T-helper 2 cell (primary cell): ENCODE results near the gene CYP2D6.
"Not testable (repeated sequence)": the region's sequence is repeated elsewhere in the genome, so short reads cannot be mapped to it uniquely, and the experiment has no call there.

Experiments
- DNase-seq, 5 experiments: peaks; one replicate each; pipeline versions ENCODE4 v3.0.0 to v3.0.0-alpha.2; 2012 to 2022

The CYP2D6 gene

GRCh38 chr22:42156598-42156997 lies 26.0 kb upstream of the CYP2D6 start:
- no peak for DNase-seq

DNA sequence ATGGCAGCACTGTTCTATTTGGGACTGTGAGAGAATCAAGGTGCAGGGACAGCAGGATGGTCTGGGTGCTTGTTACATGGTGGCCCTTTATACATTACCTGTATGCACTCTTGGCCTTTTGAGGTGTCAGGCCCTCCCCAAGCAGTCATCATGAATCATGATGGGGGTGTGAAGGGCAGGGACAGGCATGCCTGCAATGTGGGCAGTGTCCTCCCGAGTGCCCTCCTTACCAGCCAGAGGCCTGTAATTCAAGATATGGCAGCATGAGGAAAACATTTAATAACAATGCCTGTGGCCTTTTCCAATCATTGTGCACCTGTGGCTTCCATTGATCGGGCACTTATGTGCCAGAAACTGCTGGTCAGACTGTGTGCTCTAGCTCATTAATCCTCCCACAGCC lies 25.5 kb upstream of the CYP2D6 start:
- no peak for DNase-seq

DNA sequence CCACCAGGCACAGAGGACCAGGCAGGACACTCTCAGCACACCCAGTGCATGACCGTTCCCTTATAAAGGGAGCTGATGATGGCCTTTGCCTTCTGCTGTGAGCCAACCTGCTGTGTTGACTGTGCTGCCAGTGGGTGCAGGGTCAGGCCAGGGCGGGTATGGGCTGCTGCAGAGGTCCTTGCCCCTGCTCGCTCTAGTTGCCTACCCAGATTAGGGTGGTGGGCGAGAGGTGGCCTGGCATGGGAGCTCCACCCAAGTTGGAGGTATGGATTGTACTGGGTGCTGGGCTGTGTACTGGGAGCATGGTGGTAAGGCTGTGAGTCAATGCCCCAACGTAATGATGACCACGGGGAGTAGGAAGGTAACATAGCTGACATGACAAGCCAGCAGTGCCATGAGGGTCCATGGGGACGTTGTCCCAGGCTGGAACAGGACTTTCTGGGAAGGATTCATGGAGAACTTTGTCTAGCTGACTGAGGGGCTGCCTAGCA lies 24.5 kb upstream of the CYP2D6 start:
- DNase-seq: no peak

- DNase-seq: no peak
These were observed 23.9 kb upstream of the CYP2D6 start for GRCh38 chr22:42154293-42155052.

- DNase-seq: no peak
These were observed 22.2 kb upstream of the CYP2D6 start for GRCh38 chr22:42152661-42153270.

- no peak for DNase-seq
These were observed 21.5 kb upstream of the CYP2D6 start for GRCh38 chr22:42151924-42152635.

DNA sequence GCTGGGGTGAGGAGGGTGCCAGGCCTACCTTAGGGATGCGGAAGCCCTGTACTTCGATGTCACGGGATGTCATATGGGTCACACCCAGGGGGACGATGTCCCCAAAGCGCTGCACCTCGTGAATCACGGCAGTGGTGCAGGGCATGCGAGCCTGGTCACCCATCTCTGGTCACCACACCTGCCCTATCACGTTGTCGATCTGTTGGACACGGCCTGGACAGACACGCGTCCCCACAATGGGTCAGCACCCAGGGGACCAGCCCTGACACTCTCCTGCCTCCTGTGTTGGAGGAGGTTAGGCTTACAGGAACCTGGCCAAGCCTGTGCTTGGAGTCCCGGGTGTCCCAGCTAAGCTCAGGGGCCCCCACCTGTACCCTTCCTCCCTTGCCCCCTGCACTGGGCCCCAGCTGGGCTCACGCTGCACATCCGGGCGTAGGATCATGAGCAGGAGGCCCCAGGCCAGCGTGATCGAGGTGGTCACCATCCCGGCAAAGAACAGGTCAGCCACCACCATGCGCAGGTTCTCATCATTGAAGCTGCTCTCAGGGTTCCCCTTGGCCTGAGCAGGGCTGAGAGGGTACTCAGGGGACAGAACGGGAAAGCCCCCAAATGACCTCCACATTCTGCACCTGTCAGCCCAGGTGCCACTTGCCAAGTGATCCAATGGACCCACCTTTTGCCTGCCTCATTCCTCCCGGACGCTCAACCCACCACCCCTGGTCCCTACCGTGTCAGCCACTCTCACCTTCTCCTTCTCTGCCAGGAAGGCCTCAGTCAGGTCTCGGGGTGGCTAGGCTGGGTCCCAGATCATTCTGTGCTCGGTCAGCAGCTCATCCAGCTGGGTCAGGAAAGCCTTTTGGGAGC lies 20.3 kb upstream of the CYP2D6 start:
- DNase-seq: no peak

DNA sequence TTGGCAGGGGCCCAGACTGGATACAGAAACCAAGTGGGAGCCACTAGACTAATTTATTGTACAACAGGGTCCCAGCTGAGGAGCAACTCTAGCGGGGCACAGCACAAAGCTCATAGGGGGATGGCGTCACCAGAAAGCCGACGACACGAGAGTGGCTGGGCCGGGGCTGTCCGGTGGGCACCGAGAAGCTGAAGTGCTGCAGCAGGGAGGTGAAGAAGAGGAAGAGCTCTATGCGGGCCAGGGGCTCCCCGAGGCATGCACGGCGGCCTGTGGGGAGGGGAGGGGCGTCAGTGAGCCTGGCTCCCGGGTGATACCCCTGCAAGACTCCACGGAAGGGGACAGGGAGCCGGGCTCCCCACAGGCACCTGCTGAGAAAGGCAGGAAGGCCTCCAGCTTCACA lies 19.2 kb upstream of the CYP2D6 start:
- DNase-seq: not testable (repeated sequence)

DNA sequence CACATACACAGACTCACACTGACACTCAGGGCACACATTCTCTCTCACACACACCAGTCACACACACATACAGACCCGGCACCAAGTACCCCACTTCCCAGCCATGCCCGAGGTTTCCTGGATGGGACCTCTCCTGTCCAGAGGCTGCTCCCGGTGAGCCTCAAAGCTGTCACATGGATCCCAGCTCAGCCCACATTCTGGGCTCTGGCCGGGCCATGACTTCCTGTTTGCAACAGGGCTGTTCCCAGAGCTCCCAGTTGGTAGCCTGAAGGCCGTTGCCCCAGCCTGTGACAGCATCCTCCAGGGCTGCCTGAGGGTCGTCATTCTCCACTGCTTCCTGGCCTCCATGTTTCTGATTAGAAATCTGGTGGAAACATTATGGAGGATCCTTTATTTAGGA lies 14.6 kb upstream of the CYP2D6 start:
- no peak for DNase-seq

DNA sequence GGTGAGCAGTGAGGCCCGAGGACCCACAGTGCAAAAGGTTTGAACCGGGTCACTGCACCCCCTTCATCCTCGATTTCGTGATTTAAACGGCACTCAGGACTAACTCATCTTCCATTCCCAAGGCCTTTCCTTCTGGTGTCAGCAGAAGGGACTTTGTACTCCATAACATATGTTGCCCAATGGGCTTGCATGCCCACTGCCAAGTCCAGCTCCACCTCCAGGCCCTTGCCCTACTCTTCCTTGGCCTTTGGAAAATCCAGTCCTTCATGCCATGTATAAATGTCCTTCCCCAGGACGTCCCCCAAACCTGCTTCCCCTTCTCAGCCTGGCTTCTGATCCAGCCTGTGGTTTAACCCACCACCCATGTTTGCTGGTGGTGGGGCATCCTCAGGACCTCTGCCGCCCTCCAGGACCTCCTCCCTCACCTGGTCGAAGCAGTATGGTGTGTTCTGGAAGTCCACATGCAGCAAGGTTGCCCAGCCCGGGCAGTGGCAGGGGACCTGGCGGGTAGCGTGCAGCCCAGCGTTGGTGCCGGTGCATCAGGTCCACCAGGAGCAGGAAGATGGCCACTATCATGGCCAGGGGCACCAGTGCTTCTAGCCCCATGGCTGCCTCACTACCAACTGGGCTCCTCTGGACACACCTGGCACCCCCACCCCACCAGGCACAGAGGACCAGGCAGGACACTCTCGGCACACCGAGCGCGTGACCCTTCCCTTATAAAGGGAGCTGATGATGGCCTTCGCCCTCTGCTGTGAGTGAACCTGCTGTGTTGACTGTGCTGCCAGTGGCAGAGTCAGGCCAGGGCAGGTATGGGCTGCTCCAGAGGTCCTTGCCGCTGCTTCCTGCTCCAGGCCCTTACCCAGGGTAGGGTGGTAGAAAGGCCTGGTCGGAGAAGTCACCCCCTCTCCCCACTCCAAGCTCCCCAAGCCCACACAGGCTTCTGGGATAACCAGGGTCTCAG lies 13.5 kb upstream of the CYP2D6 start:
- not testable (repeated sequence) for DNase-seq

GRCh38 chr22:42142771-42143461 lies 12.3 kb upstream of the CYP2D6 start:
- no peak for DNase-seq

DNA sequence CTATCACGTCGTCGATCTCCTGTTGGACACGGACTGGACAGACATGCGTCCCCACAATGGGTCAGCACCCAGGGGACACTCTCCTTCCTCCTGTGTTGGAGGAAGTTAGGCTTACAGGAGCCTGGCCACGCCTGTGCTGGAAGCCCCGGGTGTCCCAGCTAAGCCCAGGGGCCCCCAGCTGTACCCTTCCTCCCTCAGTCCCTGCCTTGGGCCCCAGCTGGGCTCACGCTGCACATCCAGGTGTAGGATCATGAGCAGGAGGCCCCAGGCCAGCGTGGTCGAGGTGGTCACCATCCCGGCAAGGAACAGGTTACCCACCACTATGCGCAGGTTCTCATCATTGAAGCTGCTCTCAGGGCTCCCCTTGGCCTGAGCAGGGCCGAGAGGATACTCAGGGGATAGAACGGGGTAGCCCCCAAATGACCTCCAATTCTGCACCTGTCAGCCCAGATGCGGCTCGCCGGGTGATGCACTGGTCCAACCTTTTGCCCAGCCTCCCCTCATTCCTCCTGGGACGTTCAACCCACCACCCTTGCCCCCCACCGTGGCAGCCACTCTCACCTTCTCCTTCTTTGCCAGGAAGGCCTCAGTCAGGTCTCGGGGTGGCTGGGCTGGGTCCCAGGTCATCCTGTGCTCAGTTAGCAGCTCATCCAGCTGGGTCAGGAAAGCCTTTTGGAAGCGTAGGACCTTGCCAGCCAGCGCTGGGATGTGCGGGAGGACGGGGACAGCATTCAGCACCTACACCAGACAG lies 10.9 kb upstream of the CYP2D6 start:
- not testable (repeated sequence) for DNase-seq

DNA sequence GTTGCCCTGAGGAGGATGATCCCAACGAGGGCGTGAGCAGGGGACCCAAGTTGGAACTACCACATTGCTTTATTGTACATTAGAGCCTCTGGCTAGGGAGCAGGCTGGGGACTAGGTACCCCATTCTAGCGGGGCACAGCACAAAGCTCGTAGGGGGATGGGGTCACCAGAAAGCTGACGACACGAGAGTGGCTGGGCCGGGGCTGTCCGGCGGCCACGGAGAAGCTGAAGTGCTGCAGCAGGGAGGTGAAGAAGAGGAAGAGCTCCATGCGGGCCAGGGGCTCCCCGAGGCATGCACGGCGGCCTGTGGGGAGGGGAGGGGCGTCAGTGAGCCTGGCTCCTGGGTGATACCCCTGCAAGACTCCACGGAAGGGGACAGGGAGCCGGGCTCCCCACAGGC lies 9.5 kb upstream of the CYP2D6 start:
- DNase-seq: not testable (repeated sequence)

GRCh38 chr22:42139508-42139907 lies 8.9 kb upstream of the CYP2D6 start:
- not testable (repeated sequence) for DNase-seq

GRCh38 chr22:42138972-42139371 lies 8.4 kb upstream of the CYP2D6 start:
- no peak for DNase-seq

DNA sequence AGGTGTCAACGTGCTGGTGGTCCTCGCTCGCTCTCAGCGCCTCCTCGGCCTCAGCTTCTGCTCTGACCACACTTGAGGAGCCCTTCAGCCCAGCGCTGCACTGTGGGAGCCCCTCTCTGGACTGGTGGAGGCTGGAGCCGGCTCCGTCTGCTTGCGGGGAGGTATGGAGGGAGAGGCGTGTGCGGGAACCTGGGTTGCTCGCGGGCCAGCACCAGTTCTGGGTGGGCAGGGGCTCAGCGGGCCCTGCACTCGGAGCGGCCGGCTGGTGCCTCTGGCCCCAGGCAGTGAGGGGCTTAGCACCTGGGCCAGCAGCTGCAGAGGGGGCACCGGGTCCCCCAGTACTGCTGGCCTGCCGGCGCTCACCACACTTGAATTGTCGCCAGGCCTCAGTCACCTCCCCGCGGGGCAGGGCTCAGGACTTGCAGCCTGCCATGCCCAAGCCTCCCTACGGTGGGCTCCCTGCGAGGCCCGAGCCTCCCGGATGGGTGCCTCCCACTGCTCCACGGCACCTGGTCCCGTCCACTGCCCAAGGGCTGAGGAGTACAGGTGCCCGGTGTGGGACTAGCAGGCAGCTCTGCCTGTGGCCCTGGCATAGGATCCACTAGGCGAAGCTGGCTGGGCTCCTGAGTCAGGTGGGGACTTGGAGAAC lies 7.6 kb upstream of the CYP2D6 start:
- DNase-seq: no peak

DNA sequence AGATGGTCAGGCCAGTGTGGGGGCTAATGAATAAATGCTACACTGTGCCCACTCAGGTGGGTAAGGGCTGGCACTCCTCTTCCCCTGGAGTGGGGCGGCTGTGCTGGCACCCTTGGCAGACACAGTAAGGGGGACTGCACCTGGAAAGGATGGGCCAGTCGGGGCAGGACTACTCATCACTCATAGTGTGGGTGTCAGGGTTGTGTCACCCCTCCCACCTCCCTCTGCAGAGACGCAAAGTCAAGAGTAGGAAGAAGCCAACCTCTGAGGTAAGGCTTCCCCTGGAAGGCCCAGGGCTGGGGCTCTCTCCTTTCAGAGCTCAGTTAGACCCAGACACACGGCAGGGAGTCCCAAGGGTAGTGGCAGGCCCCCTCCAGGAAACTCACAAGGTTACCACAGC lies 5.1 kb upstream of the CYP2D6 start:
- DNase-seq: not testable (repeated sequence)

DNA sequence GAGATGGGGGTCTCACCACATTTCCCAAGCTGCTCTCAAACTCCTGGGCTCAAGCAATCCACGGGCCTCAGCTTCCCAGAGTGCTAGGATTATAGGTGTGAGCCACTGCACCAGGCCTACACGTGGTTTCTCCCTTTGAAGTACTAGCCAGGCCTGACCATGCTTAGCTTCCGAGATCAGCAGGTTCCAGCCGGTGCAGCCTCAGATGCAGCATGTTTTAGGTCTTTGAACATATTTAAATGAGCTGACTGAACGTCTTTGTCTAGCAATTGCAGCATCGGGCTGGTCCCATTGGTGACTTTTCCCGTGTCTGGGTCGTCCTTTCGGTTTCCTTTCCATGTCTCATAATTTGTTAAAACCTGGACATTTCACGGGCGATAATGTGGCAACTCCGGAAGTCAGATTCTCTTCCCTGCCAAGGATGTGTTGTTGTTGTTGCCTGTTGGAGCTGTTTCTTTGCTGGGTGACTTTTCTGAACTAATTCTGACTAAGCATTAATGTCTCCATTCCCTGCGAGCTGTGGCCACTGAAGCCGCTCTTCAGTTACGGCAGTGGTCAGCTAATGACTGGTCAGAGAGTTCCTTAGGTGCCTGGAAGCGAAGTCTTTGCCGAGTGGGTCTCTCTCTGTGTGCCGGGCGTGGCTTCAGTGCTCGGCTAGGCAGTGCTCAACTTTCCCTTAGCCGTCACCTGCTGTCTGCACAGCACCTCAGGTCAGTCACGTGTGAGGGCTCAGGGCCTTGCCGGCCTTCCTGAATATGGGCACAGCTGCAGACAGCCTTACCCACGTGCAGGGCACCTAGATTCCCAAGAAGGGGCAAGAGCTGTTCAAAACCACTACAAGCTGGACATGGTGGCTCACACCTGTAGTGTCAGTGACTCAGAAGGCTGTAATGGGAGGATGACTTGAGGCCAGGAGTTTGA lies 3.8 kb upstream of the CYP2D6 start:
- DNase-seq: no peak
